HG02884 (cell line): ENCODE measurements around the gene PRKRIP1.
"Not testable (repeated sequence)": the region's sequence is repeated elsewhere in the genome, so short reads cannot be mapped to it uniquely, and the experiment has no call there.

ENCODE experiments used
- ATAC-seq: cut with Tn5 transposase; IDR thresholded peaks from one replicate; pipeline ENCODE4 v1.9.1; 2021; ENCODE audit warnings: mild to moderate bottlenecking, moderate library complexity; ENCODE audit not compliant: unreplicated experiment

Gene PRKRIP1

DNA sequence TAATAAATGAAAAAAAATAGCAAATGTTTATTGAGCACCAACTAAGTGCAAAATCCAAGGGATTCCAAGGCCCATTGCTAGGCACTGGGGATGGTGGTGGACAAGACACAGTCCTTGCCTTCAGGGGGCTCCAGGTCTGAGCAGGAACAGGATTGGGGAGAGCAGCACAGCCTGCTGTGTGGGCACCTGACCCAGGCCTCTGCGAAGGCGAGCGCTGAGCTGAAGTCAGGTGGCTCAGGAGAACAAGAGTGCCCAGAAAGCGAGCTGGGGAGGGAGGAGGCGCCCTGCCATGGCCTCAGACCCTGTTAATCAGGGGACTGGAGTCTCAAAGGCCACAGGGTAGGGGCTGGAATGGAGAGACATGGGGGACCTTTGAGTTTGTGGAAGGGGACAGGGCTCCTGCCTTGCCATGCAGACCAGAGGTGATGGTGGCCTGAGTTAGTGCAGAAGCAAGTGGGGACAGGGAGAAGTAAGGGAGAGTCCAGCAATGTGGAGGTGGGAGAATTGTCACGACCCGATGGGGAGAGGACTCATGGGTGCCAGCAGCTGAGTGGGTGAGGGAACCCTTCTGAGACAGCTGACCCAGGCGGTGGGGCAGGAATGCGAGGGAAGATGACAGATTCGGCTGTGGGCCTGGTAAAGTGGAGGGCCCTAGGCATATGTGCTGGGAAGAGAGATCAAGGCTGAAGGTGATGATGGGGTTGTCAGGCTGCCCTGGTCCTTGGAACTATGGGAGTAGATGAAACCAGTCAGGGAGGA lies 33.2 kb downstream of the PRKRIP1 start:
- ATAC-seq, result no peak

DNA sequence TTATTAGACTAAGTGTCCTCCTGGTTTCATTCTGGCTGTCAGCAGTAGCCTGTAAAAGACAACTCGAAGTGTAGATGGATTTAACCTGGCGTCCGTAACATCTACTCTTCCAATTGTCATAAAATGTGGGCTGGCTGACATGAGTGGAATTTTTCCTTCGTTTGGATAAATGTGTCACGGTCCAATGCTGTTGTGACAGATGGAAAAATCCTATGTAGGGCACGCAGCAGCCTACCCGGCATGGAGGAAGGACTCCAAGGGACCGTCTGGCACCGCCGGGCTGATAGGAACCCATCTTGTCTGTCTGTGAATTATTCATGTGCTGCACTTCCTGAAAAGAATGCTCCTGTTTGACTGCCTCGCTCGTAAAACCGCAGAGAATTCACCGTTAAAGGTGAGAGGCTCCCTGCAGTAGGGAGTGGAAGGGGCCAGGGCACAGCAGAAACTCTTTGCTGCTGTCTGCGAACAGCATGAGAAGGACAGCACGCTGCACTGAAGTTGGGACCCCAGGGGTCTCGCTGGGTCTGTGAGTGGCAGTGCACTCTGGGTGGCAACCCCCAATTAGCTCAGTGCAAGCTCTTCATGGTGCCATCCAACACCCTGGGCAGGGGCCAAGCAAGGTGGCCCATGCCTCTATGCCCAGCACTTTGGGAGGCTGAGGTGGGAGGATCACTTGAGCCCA lies 35.6 kb downstream of the PRKRIP1 start:
- no peak for ATAC-seq

DNA sequence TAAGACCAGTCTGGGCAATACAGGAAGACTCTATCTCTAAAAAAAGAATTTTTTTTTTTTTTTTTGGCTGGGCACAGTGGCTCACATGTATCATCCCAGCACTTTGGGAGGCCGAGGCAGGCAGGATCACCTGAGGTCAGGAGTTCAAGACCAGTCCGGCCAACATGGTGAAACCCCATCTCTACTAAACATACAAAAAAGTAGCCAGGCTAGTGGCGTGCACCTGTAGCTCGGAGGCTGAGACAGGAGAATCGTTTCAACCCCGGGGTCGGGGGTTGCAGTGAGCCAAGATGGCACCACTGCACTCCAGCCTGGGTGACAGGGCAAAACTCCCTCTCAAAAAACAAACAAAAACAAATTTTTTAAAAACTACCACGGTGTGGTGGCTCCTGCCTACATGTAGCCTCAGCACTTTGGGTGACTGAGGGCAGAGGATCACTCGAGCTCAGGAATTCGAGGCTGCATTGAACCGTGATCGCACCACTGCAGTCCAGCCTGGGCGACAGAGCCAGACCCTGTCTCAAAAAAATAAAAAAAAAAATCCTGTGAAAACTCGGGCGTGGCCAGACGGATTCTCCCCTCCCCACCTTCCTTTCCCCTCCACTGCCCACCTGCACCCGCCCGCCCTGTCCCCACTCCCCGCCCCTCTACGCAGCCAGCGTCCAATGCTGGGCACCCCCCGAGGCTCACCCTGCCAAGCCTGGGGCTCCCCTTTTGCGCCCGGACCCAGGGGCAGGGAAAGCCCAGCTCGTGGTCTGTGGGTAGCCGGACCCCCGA lies 36.5 kb downstream of the PRKRIP1 start:
- ATAC-seq, result peak; percentile 21

GRCh38 chr7:102433219-102434038 lies 37.3 kb downstream of the PRKRIP1 start, which contains the start of gene ORAI2:
Gene ORAI2 (plus strand): TSS chr7:102433575. CDS start chr7:102438957, 5,382 bp downstream.
- ATAC-seq, result peak; percentile 43

DNA sequence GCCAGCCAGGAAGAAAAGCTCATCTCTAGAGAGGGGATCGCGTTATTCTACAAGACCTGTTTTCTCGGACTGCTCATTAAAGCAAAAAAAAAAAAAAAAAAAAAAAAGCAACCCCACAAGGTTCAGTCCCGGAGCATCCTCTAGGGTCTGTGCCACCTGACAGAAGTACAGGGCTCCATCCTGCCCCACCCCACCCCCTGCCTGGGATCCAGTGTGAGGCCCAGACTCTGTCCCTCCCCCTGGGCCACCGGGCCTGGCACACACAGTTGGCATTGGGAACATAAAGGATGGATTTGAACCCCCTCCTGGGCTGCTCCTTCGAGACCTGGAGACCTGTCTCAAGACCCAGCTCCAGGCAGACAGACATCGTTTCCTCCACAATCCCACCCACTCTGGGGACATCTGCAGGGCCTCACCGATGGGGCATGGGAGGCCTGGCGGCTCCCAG lies 37.9 kb downstream of the PRKRIP1 start:
- no peak for ATAC-seq

GRCh38 chr7:102436118-102436517 lies 40.0 kb downstream of the PRKRIP1 start:
- ATAC-seq, result no peak

- ATAC-seq, result no peak
Observed at GRCh38 chr7:102439963-102440795, 44.0 kb downstream of the PRKRIP1 start.

DNA sequence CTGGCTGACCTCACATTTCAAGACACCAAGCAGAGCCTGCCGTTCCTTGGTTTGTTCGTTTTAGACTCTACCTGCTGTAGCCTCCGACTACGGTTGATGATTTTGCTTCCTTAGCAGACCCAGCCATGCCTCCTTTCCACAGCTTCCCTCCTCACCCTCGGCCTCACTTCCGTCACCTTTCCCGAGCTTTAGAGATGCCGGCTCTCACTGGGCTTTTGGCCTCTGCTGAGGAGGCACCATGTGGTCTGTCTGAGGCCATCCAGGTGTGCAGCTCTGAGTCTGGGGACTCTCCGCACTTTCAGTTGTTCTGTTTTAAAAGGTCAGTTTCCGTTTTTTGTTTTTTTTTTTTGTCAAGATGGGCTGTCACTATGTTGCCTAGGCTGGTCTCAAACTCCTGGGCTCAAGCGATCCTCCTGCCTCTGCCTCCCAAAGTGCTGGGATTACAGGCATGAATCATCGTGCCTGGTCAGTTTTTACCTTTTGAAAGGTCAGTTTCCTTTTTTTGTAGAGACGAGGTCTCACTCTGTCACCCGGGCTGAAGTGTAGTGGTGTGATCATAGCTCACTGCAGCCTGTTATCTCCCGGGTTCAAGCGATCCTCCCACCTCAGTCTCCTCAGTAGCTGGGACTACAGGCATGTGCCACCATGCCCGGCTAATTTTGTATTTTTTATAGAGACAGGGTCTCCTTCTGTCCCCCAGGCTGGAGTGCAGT lies 49.0 kb downstream of the PRKRIP1 start:
- peak; percentile 42 for ATAC-seq

DNA sequence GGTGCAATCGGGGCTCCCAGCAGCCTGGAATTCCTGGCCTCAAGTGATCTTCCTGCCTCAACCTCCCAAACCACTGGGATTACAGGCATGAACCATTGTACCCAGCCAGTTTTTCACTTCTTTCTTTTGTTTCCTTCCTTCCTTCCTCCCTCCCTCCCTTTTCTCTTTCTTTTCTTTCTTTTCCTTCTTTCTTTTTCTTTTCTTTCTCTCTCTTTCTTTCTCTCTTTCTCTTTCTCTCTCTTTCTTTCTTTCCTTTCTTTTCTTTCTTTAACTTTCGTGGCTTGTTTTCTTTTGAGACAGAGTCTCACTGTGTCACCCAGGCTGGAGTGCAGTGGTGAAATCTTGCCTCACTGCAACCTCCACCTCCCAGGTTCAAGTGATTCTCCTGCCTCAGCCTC lies 49.5 kb downstream of the PRKRIP1 start:
- no peak for ATAC-seq

GRCh38 chr7:102446387-102447156 lies 50.4 kb downstream of the PRKRIP1 start:
- ATAC-seq, result no peak

DNA sequence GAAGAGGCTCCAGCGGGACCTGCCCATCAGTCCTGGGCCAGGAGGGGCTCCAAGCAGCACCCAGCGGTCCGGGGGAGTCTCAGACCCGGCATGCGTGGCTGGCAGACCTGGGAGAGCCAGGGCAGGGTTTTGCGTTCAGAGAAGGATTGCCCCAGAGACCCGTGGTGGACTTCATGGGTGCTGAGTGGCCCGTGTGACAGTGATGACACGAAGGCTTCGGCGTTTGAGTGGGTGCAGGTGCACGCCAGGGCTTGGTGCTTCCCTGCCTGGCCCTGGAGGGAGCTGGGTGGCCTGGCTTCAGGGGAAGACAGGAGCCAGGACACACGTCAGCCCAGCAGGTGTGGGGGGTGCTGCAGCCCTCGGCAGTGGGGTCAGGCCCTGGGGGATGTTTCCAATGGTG lies 51.1 kb downstream of the PRKRIP1 start:
- no peak for ATAC-seq

GRCh38 chr7:102449136-102449535 lies 53.0 kb downstream of the PRKRIP1 start:
- ATAC-seq, result no peak

DNA sequence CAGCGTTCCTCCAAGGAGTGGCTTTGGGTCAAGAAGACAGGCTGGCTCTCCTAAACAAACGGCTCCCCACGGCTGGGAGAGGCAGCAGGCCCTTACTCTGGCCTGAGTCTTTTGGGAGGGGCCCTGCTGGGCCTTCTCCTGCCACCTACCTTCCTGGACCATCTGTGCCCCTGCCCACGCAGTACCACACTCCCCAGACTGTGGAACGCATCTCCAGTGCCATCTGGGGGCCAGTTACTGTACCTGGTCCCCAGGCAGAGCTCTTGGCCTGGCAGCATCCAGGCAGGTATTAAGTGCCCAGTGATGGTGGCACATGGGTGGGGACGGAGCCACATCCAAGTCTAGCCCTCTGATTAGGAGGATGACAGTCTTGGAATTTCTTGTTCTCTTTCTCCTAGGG lies 54.1 kb downstream of the PRKRIP1 start:
- no peak for ATAC-seq

DNA sequence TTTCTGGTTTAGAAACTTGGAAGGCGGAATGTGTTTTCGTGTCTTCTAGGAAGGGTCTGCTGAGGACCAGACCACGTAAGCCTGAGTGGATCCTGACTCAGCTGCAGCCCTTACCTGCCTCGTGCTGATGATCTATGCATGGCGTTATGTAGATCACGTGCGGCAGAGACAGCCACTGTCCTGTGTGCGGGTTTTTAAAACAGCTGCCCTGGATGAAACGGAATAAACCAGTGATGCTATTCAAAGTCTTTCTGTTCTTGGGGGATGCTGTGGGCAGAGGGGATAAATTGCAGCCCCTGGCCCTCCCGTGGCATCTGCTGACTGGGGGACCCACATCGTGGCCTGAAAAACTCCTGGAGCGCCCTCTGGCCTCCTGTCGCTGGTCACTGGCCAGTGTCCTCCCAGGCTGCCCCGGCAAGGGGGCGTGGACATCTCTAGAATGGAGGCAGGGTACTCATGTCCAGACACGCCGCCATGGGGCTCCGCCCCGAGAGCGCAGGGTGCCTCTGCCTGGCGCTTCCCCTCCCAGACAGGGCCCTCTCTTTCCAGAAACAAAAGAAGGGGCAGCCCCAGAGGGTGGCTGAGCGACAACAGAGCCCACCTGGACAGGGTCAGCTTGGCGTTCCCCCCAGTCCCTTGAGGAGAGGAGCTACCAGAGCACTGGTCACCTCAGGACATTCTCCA lies 55.4 kb downstream of the PRKRIP1 start:
- ATAC-seq, result no peak

GRCh38 chr7:102452451-102452850 lies 56.3 kb downstream of the PRKRIP1 start:
- no peak for ATAC-seq

GRCh38 chr7:102453319-102453718 lies 57.2 kb downstream of the PRKRIP1 start:
- ATAC-seq, result no peak

- ATAC-seq, result no peak
Observed at GRCh38 chr7:102454468-102454867, 58.3 kb downstream of the PRKRIP1 start.

GRCh38 chr7:102454932-102455331 lies 58.8 kb downstream of the PRKRIP1 start:
- ATAC-seq, result not testable (repeated sequence)
